ENCODE measurements around the gene CASZ1. TPM values are rescaled to one million over a fixed set of nuclear protein-coding genes. Genes with fewer than 3 reads are reported as not detected.

CASZ1 gene
- total and polyA plus RNA-seq, 2 experiments from 2014 or later = 3.6 to 6.9 TPM

GRCh38 chr1:10765734-10766478, 30.5 kb downstream of the CASZ1 start:
- no peaks in the 10 kb centered on the region for H3K9me2 ChIP-seq (replicated peaks; ENCODE audit: insufficient read depth)
- H3K4me1 ChIP-seq (ENCODE audit: insufficient read depth) = peaks cover 18% of the 10 kb centered on the region
- no peaks in the 10 kb centered on the region for H3K36me3 ChIP-seq (replicated peaks; ENCODE audit: insufficient read depth, low read depth)
- H3K27ac ChIP-seq = no peak overlapping the region
- H3K27me3 ChIP-seq = no peaks in the 10 kb centered on the region
- H3K9me3 ChIP-seq (ENCODE audit: low read depth) = no peaks in the 10 kb centered on the region
- no peak overlapping the region for H3K4me3 ChIP-seq
- no peak for DNase-seq (ENCODE audit: low spot score)
- H3K4me2 ChIP-seq = no peak overlapping the region
- H3K79me2 ChIP-seq = no peaks in the 10 kb centered on the region
- 80% methylated on average over 17 of the region's 17 CpGs for WGBS (ENCODE audit: low lambda C conversion rate, missing lambda C conversion rate)
- TF ChIP-seq EZH2phosphoT487 (IDR thresholded peaks at IDR 0.05; ENCODE audit: low read depth, severe bottlenecking, unreplicated experiment) = no peak
- TF ChIP-seq EZH2 (IDR thresholded peaks at IDR 0.05; ENCODE audit: borderline replicate concordance) = no peak
- TF ChIP-seq CTCF (IDR thresholded peaks at IDR 0.05; ENCODE audit: poor library complexity) = no peak
- H4K20me1 ChIP-seq (ENCODE audit: insufficient read depth, poor library complexity, severe bottlenecking) = no peaks in the 10 kb centered on the region
- H2AFZ ChIP-seq = no peak overlapping the region

- no peak overlapping the region for H3K4me3 ChIP-seq
- no peak for DNase-seq (ENCODE audit: low spot score)
- H3K79me2 ChIP-seq = no peaks in the 10 kb centered on the region
- no peaks in the 10 kb centered on the region for H4K20me1 ChIP-seq (ENCODE audit: insufficient read depth, poor library complexity, severe bottlenecking)
- peaks cover 23% of the 10 kb centered on the region for H3K4me1 ChIP-seq (ENCODE audit: insufficient read depth)
- no peak overlapping the region for H3K27ac ChIP-seq
- H3K36me3 ChIP-seq (replicated peaks; ENCODE audit: insufficient read depth, low read depth) = no peaks in the 10 kb centered on the region
- WGBS (ENCODE audit: low lambda C conversion rate, missing lambda C conversion rate) = 83% methylated on average over 15 of the region's 15 CpGs
- H3K4me2 ChIP-seq = no peak overlapping the region
- no peaks in the 10 kb centered on the region for H3K9me3 ChIP-seq (ENCODE audit: low read depth)
- H3K9me2 ChIP-seq (replicated peaks; ENCODE audit: insufficient read depth) = no peaks in the 10 kb centered on the region
- no peak for TF ChIP-seq CTCF (IDR thresholded peaks at IDR 0.05; ENCODE audit: poor library complexity)
- no peak for TF ChIP-seq EZH2 (IDR thresholded peaks at IDR 0.05; ENCODE audit: borderline replicate concordance)
- no peak for TF ChIP-seq EZH2phosphoT487 (IDR thresholded peaks at IDR 0.05; ENCODE audit: low read depth, severe bottlenecking, unreplicated experiment)
- no peak overlapping the region for H2AFZ ChIP-seq
- H3K27me3 ChIP-seq = no peaks in the 10 kb centered on the region
Measured at GRCh38 chr1:10765304-10765703, 31.1 kb downstream of the CASZ1 start.

- Histone ChIP-seq H3K36me3 (replicated peaks; ENCODE audit: insufficient read depth, low read depth) (no peaks in the 10 kb centered on the region), H3K79me2 (no peaks in the 10 kb centered on the region), H3K9me3 (ENCODE audit: low read depth) (no peaks in the 10 kb centered on the region), H3K4me3 (no peak overlapping the region), H2AFZ (no peak overlapping the region), H4K20me1 (ENCODE audit: insufficient read depth, poor library complexity, severe bottlenecking) (no peaks in the 10 kb centered on the region), H3K4me1 (ENCODE audit: insufficient read depth) (peaks cover 31% of the 10 kb centered on the region), H3K27ac (no peak overlapping the region), H3K9me2 (replicated peaks; ENCODE audit: insufficient read depth) (no peaks in the 10 kb centered on the region), H3K27me3 (no peaks in the 10 kb centered on the region), H3K4me2 (no peak overlapping the region)
- WGBS (ENCODE audit: low lambda C conversion rate, missing lambda C conversion rate) = 94% methylated on average over 6 of the region's 6 CpGs
- no peak for DNase-seq (ENCODE audit: low spot score)
- TF ChIP-seq CTCF (IDR thresholded peaks at IDR 0.05; ENCODE audit: poor library complexity) (no peak), EZH2 (IDR thresholded peaks at IDR 0.05; ENCODE audit: borderline replicate concordance) (no peak), EZH2phosphoT487 (IDR thresholded peaks at IDR 0.05; ENCODE audit: low read depth, severe bottlenecking, unreplicated experiment) (no peak)
Measured at GRCh38 chr1:10764296-10764798, 32.1 kb downstream of the CASZ1 start.

Data from hepatocyte (in vitro differentiated cells).